OCI-LY1 (cell line): ENCODE measurements around the gene LRRC8D.

Experiments used
- H2AFZ ChIP-seq: fragments of 200-600 bp; sonication (generic), shearing (Covaris generic); 2 replicates; pipeline ENCODE4 v1.6.0; 2014; ENCODE audit warnings: antibody characterized with exemption, mild to moderate bottlenecking, low read length
- H3F3A ChIP-seq: fragments of 200-600 bp; sonication (generic), shearing (Covaris generic); 2 replicates; pipeline ENCODE4 v1.6.0; 2014; ENCODE audit warnings: mild to moderate bottlenecking, antibody characterized with exemption, low read length, moderate library complexity; ENCODE audit not compliant: insufficient read depth
- H3K27ac ChIP-seq: fragments of 200-600 bp; sonication (generic); 2 replicates; pipeline ENCODE4 v1.5.1; 2014; ENCODE audit warnings: low read length, mixed run types, mild to moderate bottlenecking, low read depth; ENCODE audit not compliant: poor library complexity, severe bottlenecking
- H3K27me3 ChIP-seq: fragments of 200-600 bp; sonication (generic); 2 replicates; pipeline ENCODE4 v1.6.0; 2014; ENCODE audit warnings: antibody characterized with exemption, mild to moderate bottlenecking, low read length, moderate library complexity; ENCODE audit not compliant: insufficient read depth
- H3K36me3 ChIP-seq: fragments of 200-600 bp; sonication (generic); 2 replicates; pipeline ENCODE4 v1.6.1; 2014; ENCODE audit warnings: mild to moderate bottlenecking, antibody characterized with exemption, low read length, moderate library complexity, mixed read lengths; ENCODE audit not compliant: insufficient read depth
- H3K4me1 ChIP-seq: fragments of 200-600 bp; sonication (generic); 2 replicates; pipeline ENCODE4 v1.5.1; 2014; ENCODE audit warnings: mild to moderate bottlenecking, low read length, moderate library complexity; ENCODE audit not compliant: insufficient read depth, severe bottlenecking
- H3K4me2 ChIP-seq: fragments of 200-600 bp; sonication (generic), shearing (Covaris generic); 2 replicates; pipeline ENCODE4 v1.6.1; 2014; ENCODE audit warnings: low read length
- H3K4me3 ChIP-seq: fragments of 200-600 bp; sonication (generic); 2 replicates; pipeline ENCODE4 v1.5.1; 2014; ENCODE audit warnings: low read length, low read depth, mild to moderate bottlenecking, mixed read lengths; ENCODE audit not compliant: poor library complexity, severe bottlenecking
- H3K79me2 ChIP-seq: fragments of 200-600 bp; shearing (Covaris generic); 2 replicates; pipeline ENCODE4 v1.6.1; 2016; ENCODE audit warnings: mixed run types, low read length, mixed read lengths; ENCODE audit not compliant: insufficient read depth
- H3K9ac ChIP-seq: fragments of 200-600 bp; sonication (generic), shearing (Covaris generic); 2 replicates; pipeline ENCODE4 v1.6.1; 2014; ENCODE audit warnings: mild to moderate bottlenecking, low read length, mixed read lengths
- H3K9me2 ChIP-seq: fragments of 200-600 bp; sonication (generic), shearing (Covaris generic); 2 replicates; pipeline ENCODE4 v1.6.1; 2014; ENCODE audit warnings: low read depth, mild to moderate bottlenecking, low read length, mixed read lengths
- H3K9me3 ChIP-seq: fragments of 200-600 bp; shearing (Covaris generic); 2 replicates; pipeline ENCODE4 v1.6.1; 2014; ENCODE audit warnings: low read length, mixed read lengths
- H4K20me1 ChIP-seq: fragments of 200-600 bp; sonication (generic), shearing (Covaris generic); 2 replicates; pipeline ENCODE4 v1.6.0; 2016; ENCODE audit warnings: mild to moderate bottlenecking, low read length; ENCODE audit not compliant: insufficient read depth
- CTCF ChIP-seq: fragments of 200-600 bp; sonication (generic), shearing (Covaris generic); IDR thresholded peaks from 2 replicates; pipeline ENCODE4 v1.5.1; 2017; ENCODE audit warnings: mild to moderate bottlenecking, antibody characterized with exemption, low read length, moderate library complexity, mixed read lengths
- EZH2 ChIP-seq: fragments of 200-600 bp; sonication (generic), shearing (Covaris generic); IDR thresholded peaks from 2 replicates; pipeline ENCODE4 v1.8.0; 2017; ENCODE audit warnings: borderline replicate concordance, mixed run types, mild to moderate bottlenecking, antibody characterized with exemption, low read length, moderate library complexity, mixed read lengths

LRRC8D gene

GRCh38 chr1:89873770-89874169 lies 52.9 kb downstream of the LRRC8D start:
- Histone ChIP-seq H3K9me2 (no peaks in the 10 kb centered on the region), H3K27ac (no peak overlapping the region), H3K9me3 (no peaks in the 10 kb centered on the region), H3K4me1 (no peaks in the 10 kb centered on the region), H3K79me2 (peaks cover 30% of the 10 kb centered on the region), H3K4me3 (no peak overlapping the region), H3K27me3 (no peaks in the 10 kb centered on the region), H2AFZ (no peak overlapping the region), H3K36me3 (peaks cover 52% of the 10 kb centered on the region), H3F3A (no peaks in the 10 kb centered on the region), H3K4me2 (no peak overlapping the region), H4K20me1 (no peaks in the 10 kb centered on the region), H3K9ac (no peak overlapping the region)
- TF ChIP-seq EZH2 (no peak), CTCF (no peak)

GRCh38 chr1:89876463-89876862 lies 55.6 kb downstream of the LRRC8D start:
- Histone ChIP-seq H3K9me3 (no peaks in the 10 kb centered on the region; the same call in 1 of the 2 replicates), H3K4me2 (no peak overlapping the region), H3K9ac (no peak overlapping the region), H2AFZ (no peak overlapping the region), H3K9me2 (no peaks in the 10 kb centered on the region), H3K79me2 (peaks cover 40% of the 10 kb centered on the region), H3K4me1 (no peaks in the 10 kb centered on the region), H3F3A (no peaks in the 10 kb centered on the region), H3K27me3 (no peaks in the 10 kb centered on the region), H4K20me1 (no peaks in the 10 kb centered on the region), H3K36me3 (peaks cover 52% of the 10 kb centered on the region), H3K4me3 (no peak overlapping the region), H3K27ac (no peak overlapping the region)
- TF ChIP-seq CTCF (no peak), EZH2 (no peak)

- Histone ChIP-seq H4K20me1 (no peaks in the 10 kb centered on the region), H3K9me3 (no peaks in the 10 kb centered on the region; the same call in 1 of the 2 replicates), H3K4me3 (no peak overlapping the region), H3K9ac (no peak overlapping the region), H3K4me1 (no peaks in the 10 kb centered on the region), H3K27ac (no peak overlapping the region), H3K4me2 (no peak overlapping the region), H2AFZ (no peak overlapping the region), H3K9me2 (no peaks in the 10 kb centered on the region), H3F3A (no peaks in the 10 kb centered on the region), H3K27me3 (no peaks in the 10 kb centered on the region), H3K36me3 (peaks cover 54% of the 10 kb centered on the region), H3K79me2 (peaks cover 38% of the 10 kb centered on the region)
- TF ChIP-seq EZH2 (no peak), CTCF (no peak)
Observed at GRCh38 chr1:89877756-89878155, 56.9 kb downstream of the LRRC8D start.
